Measurements from ENCODE around the gene TIMP2. TPM values are rescaled to one million over a fixed set of nuclear protein-coding genes. Genes with fewer than 3 reads are reported as not detected.

The TIMP2 gene
- total RNA-seq, 1 experiment from 2014 or later: 64.8 TPM

GRCh38 chr17:78939615-78940014 lies 14.4 kb upstream of the TIMP2 start:
- Histone ChIP-seq H3K4me2 (ENCODE audit: low read length) (no peak overlapping the region), H3K9me3 (ENCODE audit: control insufficient read depth in 1 of 2, insufficient read depth in 1 of 2, low read depth in 1 of 2, low read length in 2 of 2) (no peaks in the 10 kb centered on the region), H3K4me3 (replicated peaks in 1 of 2; ENCODE audit: low read depth in 1 of 2, low read length in 2 of 2) (no peak overlapping the region), H4K20me1 (ENCODE audit: insufficient read depth) (no peaks in the 10 kb centered on the region), H3K79me2 (ENCODE audit: insufficient read depth, low read length) (no peaks in the 10 kb centered on the region), H3K27me3 (ENCODE audit: insufficient read depth, low read length) (no peaks in the 10 kb centered on the region), H3K36me3 (ENCODE audit: control insufficient read depth in 1 of 2, insufficient read depth in 2 of 2, low read length in 2 of 2) (no peaks in the 10 kb centered on the region), H3K9ac (ENCODE audit: low read length) (no peak overlapping the region), H3K4me1 (ENCODE audit: control insufficient read depth in 1 of 2, insufficient read depth in 2 of 2, low read length in 2 of 2) (peaks cover 5 to 37% of the 10 kb centered on the region in 2 experiments), H3K9me2 (ENCODE audit: insufficient read depth) (no peaks in the 10 kb centered on the region), H2AFZ (ENCODE audit: low read depth, low read length, poor library complexity, severe bottlenecking) (no peak overlapping the region), H3K27ac (ENCODE audit: low read depth, low read length) (no peak overlapping the region)
- ChIA-PET CTCF (no interaction called here), RAD21 (ENCODE audit: low non-redundant PET in 1 of 2, low total read pairs in 2 of 2, uncharacterized antibody in 2 of 2, unreplicated experiment in 2 of 2) (no interaction called here), POLR2A (interaction anchor here (1.0 to 1.1 kb wide), 2 partner anchors 9 to 40 kb away, joined by 3 read pairs; partner anchors contain the start of gene LGALS3BP)
- ATAC-seq (no peak), DNase-seq (ENCODE audit: low read depth, low spot score) (no peak)
- BruUV-seq (replicated peaks): no TSS peak
- TF ChIP-seq ZNF274 (IDR thresholded peaks at IDR 0.05; ENCODE audit: low read depth, low read length) (no peak), CEBPB (IDR thresholded peaks at IDR 0.05; ENCODE audit: low read depth) (no peak), EZH2phosphoT487 (IDR thresholded peaks at IDR 0.05; ENCODE audit: borderline replicate concordance) (no peak), CBX3 (IDR thresholded peaks at IDR 0.05; ENCODE audit: low read depth) (no peak), SRF (IDR thresholded peaks at IDR 0.05; ENCODE audit: low read depth) (no peak), ZFX (IDR thresholded peaks at IDR 0.05) (no peak), YY1 (IDR thresholded peaks at IDR 0.05; ENCODE audit: extremely low read depth, insufficient replicate concordance, low read depth, low read length) (no peak), POLR2A (IDR thresholded peaks at IDR 0.05; ENCODE audit: borderline replicate concordance, extremely low read depth, insufficient read depth, insufficient read length) (no peak)
- TF ChIP-seq, protein P1, sequence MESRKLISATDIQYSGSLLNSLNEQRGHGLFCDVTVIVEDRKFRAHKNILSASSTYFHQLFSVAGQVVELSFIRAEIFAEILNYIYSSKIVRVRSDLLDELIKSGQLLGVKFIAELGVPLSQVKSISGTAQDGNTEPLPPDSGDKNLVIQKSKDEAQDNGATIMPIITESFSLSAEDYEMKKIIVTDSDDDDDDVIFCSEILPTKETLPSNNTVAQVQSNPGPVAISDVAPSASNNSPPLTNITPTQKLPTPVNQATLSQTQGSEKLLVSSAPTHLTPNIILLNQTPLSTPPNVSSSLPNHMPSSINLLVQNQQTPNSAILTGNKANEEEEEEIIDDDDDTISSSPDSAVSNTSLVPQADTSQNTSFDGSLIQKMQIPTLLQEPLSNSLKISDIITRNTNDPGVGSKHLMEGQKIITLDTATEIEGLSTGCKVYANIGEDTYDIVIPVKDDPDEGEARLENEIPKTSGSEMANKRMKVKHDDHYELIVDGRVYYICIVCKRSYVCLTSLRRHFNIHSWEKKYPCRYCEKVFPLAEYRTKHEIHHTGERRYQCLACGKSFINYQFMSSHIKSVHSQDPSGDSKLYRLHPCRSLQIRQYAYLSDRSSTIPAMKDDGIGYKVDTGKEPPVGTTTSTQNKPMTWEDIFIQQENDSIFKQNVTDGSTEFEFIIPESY (IDR thresholded peaks at IDR 0.05; ENCODE audit: extremely low read depth, insufficient replicate concordance, low read length): no peak
- TF ChIP-seq, protein P2, sequence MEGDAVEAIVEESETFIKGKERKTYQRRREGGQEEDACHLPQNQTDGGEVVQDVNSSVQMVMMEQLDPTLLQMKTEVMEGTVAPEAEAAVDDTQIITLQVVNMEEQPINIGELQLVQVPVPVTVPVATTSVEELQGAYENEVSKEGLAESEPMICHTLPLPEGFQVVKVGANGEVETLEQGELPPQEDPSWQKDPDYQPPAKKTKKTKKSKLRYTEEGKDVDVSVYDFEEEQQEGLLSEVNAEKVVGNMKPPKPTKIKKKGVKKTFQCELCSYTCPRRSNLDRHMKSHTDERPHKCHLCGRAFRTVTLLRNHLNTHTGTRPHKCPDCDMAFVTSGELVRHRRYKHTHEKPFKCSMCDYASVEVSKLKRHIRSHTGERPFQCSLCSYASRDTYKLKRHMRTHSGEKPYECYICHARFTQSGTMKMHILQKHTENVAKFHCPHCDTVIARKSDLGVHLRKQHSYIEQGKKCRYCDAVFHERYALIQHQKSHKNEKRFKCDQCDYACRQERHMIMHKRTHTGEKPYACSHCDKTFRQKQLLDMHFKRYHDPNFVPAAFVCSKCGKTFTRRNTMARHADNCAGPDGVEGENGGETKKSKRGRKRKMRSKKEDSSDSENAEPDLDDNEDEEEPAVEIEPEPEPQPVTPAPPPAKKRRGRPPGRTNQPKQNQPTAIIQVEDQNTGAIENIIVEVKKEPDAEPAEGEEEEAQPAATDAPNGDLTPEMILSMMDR (IDR thresholded peaks at IDR 0.05 in 2 of 3, conservative IDR thresholded peaks at IDR 0.05 in 1 of 3; ENCODE audit: borderline replicate concordance in 1 of 3, insufficient read depth in 1 of 3, low read depth in 2 of 3, low read length in 2 of 3): no peak
- intact Hi-C loops (cut with micrococcal nuclease): no loop called here

Measured in HCT116 (cell line).